GM19455 (cell line): Measurements from ENCODE around the gene CACNA1F.
A peak's percentile ranks its signal among the peaks of the same experiment; 100 is the strongest.

Source experiments
- ATAC-seq: cut with Tn5 transposase; IDR thresholded peaks from one replicate; pipeline ENCODE4 v1.9.1; 2021; ENCODE audit not compliant: unreplicated experiment

CACNA1F gene

DNA sequence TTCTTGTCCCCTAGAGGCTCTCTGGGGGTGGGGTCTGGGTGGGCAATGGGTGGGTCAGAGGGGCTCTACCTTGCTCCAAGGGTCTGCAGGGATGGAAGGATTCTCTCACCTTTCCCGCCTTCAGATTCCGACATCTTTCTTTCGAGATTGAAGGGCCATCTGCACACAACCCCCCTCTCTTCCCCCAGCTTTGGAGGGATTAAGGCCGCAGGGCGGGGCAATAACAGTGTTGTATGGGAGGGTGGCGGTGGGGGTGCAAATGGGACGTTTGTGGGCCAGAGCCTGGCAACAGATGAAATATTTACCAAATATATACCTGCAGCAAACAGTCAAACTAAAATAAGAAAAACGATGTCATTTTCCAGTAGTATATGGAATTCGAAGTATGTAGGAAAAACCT is at the start of gene CACNA1F:
TSS of gene CACNA1F (minus strand) at position 165 of the 400 bp plus-strand sequence. CDS start at position 134, 31 bp downstream.
- ATAC-seq = no peak

DNA sequence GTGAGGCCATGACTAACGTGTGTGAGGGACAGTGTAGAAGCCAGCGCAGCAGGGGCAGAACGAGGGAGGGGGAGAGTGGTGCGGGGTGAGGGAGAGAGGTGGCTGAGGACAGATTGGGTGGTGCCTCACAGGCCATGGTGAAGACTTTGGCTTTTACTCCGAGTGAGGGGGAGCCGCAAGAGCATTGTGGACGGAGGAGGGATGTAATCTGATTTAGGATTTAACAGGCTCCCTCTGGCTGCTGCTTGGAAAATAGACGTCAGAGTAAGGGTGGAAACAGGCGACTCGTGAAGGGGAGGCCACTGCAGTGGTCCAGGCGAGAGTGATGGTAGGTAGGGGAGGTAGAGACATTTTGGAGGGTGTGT is 49.5 kb upstream of the CACNA1F start:
- ATAC-seq = no peak

DNA sequence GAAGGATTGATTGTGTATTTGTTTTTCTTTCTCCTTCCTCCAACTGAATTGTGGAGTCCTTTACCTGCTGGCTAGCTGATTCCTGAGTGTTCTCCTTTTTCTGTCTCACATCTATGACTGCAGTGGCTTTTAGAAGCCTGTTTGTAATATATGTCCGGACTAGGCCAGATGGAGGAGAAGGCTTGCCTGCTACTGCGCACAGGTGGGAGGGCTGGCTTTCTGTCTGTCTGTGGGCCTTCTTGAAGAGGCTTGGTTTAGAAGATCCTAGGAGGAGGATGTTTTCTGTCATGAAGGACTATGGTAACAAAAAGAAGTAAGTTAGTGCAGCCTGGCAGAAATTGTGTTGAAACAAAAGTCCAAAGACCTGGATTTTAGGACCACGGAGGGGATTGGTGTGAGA is 44.9 kb upstream of the CACNA1F start:
- ATAC-seq = no peak

DNA sequence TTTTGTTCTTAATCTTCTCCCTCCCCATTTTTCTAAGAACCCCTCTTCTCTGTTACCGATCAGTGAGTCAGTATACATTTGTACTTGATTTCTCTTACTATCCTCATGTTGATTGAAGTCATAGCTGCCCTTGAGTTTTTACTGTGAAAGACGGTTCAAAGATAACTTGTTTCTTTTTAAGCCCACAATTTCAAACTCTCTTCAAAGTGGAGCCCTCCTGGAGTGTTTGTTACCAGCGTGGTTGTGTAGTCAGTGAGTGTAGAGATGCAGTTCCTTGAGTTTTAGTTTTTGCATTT is 44.3 kb upstream of the CACNA1F start:
- ATAC-seq = no peak

DNA sequence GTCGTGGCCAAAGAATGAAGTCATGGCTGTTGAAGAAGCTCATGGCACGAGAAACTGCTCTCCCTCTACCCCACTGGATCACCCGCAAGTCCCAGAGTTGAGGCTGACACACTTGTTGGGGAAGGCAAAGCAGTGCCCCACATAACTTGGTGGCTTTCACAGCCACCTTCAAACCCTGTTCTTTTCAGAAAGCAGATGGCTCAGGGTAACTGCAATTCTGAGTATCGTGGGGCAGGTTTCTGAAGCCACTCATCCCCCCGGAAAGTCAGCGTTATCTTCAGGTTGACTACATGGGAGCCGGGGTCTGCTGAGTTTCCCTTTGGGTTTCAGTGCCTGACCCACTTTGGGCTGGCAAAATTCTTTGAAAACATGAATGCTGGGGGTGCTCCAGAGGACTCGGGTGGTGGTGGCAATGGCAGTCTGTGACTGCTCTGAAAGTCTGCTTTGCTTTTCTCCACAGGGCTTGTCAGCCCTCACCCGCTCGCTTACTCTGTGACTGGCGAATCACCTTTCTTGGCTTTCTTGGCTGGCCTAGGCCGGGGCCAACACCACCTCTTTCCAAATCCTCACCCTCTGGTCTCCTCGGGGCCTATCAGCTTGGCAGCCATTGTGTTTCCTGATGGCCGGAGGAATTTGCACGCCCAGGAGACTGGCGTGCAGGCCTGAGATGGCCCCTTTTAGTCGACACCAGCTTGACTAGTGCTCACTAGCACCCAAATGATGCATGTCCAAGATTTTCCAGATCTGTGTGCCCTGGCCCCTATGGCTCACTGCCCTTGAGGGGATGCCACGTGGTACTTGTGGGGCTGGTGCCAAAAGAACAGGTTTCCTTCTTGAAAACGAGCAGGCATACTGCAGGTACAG is 43.8 kb upstream of the CACNA1F start:
- ATAC-seq = no peak

DNA sequence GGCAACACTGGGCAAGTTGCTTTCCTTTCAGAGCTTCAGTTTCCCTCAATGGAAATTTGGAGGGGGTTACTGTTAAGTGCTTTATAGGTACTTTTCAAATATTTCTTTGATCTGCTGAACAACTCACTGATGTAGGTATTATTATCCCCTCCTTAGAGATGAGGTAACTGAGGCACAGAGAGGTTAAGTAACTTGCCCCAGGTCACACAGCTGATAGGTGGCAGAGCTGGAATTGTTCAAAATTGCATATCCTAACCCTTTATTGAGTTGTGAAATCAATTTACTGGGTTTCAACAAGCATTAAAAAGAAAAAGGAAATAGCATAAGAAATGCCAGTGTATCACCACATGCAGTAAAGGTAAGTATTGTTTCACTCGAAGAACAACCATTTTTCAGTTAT is 43.1 kb upstream of the CACNA1F start:
- no peak for ATAC-seq

DNA sequence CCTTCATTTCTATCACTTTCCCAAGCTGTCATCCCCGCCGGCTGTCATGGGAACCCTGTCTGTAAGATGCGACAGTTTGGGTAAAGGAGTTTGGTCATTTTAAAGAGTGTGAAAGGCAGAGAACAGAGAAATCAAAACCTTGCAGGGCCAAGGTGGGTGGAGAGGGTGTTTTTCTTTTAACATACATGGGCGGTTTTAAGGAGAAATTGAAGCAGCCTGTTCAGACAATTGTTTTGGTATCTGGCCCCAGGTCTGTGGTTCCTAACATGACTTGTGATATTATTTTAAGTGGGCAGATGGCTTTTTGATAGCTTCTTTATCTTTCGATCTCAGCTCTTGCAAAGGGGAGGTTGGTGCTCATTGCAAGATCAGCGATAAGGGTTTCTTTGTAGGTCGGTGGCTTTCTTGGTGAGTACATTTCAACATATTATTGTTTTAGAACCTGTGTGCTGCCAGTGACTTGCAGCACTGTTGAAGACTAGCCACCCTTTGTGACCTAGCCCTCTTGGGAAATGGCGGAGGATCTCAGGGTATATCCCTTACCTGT is 40.1 kb upstream of the CACNA1F start:
- no peak for ATAC-seq

DNA sequence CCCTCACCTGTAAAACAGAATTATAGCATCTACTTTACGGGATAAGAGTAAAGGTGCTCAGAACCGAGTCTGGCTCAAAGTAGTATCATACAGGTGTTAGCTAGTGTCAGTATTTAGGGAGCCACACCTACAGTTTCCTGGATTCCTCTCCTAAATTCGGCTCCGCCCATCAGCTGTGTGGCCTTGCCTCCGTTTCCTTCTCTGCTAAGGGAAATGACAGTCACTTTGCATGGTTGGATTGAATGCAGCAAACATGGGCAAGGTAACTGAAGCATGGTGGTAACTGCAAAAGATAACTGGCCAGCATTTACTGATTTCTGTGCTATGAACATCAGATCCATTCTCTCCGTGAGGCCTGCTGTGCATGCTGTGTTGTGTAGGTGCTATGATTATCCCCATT is 39.3 kb upstream of the CACNA1F start:
- no peak for ATAC-seq

DNA sequence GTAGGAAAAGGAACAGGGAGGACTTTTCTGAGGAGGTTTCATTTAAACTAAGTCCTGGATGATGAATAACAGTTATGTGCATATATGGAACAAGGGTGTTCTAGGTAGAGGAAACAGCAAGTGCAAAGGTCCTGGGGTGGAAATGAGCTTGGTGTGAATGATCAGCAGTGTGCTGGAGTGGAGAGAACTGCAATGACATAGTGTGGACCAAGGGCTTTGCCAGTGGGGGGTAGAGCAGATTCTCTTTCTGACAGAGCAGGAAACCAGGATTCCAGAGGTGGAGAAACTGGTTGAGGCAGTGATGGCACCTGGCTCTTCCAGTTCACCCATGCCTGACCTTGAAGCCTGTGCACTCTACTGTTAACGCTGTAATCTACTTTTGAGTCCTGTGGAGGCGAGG is 38.2 kb upstream of the CACNA1F start:
- no peak for ATAC-seq

DNA sequence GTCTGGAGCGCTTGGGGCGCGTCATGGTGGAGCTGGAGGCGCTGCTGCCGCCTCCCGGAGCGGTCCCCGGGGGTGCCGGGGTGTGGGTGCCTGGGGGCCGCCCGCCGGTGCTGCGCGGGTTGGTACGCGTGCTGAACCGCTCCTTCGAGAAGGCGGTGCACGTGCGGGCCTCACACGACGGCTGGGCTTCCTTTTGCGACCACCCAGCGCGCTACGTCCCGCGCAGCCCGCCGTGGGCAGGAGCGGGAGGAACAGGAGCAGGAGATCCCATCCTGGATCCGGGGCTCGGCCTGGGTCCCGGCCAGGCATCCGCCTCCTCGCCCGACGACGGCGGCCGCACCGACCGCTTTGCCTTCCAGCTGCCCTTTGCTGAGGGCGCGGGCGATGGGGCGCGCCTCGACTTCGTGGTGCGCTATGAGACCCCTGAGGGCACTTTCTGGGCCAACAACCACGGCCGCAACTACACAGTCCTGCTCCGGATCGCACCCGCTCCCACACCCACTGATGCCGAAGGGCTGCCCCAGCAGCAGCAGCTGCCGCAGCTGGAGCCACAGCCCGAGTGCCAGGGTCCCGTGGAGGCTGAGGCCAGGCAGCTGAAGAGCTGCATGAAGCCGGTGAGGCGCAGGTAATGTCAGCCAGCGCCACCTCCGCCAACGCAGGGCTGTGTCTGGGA is 37.2 kb upstream of the CACNA1F start:
- ATAC-seq = no peak

DNA sequence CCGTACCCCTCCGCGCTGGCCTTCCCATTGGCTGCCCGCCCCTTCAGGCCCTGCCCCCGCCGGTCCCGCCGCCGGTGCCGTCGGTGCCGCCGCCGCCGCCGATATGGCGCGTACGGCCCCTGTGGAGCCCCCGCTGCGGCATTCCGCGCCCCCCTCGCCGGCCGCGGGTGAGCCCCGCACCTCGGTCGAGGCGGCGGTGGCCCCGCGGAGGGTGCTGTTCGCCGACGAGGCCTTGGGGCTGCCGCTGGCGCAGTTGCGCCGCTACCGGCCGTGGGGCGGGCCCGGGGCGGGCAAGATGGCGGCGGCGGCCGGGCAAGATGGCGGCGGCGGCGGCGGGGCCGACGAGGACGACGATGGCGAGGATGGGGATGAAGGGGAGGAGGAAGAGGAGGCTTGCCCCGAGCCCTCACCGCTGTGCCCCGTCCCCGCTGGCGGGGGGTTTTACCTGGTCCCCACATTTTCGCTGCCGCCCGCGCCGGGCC is 36.7 kb upstream of the CACNA1F start, which contains the start of gene PPP1R3F:
TSS of gene PPP1R3F (plus strand) at position 27 of the 482 bp plus-strand sequence. CDS start at position 104, 77 bp downstream.
- ATAC-seq = peak; percentile 28

DNA sequence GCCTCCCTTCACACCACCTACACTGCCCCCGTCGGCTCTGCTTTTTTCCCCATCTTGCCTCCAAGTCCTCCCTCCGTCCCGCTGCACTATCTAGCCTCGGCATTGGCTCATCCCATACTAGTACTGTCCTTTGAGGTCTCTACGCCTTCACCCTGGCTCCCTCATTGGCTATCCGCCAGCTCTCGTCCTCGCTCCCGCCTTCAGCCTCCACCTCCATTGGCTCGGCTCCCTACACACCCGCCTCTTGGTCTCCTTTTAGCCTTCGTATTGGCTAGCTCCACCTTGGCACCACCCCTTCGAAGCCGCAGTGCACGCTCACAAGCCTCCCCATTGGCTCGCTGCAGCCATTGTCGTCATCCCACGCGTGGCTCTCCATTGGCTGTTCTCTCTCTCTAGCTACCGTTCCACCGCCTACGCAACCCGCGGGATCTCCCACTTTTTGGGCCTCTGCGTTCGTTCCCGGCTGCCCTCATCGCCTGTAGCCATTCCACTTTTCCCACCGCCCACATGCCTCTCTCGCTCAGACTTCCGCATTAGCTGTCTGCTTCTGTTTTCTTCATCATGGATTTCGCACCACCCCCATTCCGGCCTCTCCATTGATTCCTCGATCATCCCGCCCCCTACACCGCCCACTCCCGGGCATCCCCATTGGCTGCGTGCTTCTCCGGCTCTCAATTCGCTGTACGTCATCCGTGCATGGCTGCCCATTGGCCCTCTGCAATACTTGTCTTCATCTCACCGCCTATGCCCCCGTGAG is 36.0 kb upstream of the CACNA1F start:
- ATAC-seq = peak; percentile 85

DNA sequence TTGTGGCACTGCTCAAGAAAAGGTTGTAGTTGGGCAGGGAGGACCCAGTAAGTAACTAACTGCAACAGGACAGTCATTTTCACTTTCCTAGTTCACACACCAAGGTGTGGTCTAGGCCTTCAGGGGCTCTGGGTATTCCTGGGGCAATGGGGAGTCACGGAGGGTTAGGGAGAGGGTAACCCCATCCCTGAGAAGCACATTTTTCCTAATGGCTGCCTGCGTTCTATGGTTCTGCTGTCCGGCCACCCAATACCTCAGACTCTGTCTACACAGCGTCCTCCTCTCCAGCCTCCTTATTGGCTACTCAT is 35.5 kb upstream of the CACNA1F start:
- ATAC-seq = no peak

DNA sequence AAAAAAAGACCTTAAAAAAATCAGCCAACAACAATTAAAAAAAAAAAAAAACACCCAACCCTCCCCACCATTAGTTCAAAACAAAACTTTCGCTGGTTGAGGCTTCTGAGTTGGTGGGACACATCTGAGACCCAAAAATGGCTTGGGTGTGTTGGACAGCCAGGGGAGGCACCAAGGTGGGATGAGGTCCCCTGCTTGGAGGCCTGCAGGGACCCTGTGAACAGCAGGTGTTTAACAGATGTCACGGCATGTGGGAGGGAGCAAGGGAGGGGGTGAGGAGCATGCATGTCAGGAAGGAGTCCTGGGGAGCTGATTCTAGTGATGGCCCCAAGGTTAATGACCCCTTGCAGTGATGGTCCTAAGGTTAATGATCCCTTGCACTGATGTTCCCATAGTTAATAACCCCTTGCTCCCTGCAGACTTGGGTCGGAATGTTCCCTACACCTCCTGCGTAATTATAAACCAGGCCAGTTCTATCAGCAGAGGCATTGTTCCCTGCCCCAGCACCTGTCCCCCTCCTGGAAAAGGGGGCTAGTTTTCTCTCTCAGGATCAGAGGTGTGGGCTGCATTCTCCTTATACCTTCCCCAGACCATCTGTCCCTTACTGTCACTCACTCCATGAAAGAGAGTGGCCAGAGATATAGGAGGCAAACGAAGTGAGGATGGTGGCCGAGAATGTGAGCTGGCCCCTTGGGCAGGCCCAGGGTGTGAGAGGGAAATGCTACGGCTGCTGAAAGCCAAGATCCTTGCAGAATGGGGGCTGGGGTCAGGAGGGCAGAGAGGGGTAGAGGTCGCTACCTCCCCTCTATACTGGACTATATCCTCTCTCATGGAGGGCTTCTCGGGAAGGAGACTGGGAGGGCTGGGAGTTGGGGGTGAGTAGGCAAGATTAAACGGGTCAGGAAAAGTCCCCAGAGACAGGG is 33.6 kb upstream of the CACNA1F start:
- ATAC-seq = no peak

DNA sequence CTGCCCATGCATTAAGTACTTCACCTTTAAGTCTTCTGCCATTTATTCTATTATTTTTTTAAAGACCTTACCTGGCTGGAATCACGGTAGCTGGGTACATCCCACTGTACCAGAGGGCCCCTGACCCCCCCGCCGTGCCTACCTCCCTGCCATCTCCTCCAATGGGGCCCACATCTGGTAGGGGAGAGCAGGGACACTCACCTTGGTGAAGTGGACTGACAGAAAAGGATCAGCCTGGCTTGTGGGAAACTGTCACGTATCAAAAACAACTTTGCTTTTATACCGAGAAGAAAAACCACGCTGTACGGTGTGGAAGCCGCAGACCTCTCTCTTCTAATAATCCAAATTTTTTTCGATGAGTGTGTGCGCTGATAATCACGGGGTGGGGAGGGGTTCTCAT is 31.3 kb upstream of the CACNA1F start, which contains the start of gene FOXP3:
TSS of gene FOXP3 (minus strand) at position 251 of the 400 bp plus-strand sequence. CDS start 6,205 bp downstream, outside the sequence.
- ATAC-seq = no peak

DNA sequence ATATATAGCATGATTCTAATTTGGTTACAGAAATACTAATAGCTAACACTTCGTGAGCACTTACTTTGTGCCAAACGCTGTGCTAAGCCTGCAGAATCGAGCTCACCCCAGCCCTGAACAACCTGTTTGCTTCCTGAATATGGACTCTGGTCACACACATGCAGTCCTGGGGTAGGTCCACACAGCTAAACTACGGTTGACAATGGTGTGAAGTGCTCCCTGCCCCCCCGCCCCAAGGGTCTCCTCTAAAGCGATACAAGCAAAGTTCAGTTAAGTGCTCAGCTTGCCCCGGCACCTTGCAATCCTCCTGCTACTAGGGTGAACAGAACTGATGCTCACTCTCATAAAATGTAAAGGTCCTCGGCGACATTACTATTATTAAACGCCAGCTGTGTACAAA is 30.5 kb upstream of the CACNA1F start:
- ATAC-seq = no peak

DNA sequence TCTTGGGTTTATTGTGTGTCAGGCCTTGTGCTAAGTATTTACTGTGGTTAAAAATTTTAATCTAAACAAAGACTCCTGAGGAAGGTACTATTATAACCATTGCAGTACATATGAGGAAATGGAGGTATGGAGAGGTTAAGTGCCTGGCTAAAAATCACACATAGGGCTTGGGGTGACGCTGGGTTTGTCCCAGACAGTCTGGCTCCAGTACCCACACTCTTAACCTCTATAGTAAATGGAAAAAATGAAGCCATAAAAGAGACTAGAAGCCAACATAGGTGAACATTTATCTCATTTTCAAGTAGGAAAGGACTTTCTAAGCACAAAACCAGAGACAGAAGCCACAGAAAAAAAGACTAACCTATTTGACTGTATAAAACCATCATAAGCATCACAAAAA is 29.5 kb upstream of the CACNA1F start:
- ATAC-seq = no peak

DNA sequence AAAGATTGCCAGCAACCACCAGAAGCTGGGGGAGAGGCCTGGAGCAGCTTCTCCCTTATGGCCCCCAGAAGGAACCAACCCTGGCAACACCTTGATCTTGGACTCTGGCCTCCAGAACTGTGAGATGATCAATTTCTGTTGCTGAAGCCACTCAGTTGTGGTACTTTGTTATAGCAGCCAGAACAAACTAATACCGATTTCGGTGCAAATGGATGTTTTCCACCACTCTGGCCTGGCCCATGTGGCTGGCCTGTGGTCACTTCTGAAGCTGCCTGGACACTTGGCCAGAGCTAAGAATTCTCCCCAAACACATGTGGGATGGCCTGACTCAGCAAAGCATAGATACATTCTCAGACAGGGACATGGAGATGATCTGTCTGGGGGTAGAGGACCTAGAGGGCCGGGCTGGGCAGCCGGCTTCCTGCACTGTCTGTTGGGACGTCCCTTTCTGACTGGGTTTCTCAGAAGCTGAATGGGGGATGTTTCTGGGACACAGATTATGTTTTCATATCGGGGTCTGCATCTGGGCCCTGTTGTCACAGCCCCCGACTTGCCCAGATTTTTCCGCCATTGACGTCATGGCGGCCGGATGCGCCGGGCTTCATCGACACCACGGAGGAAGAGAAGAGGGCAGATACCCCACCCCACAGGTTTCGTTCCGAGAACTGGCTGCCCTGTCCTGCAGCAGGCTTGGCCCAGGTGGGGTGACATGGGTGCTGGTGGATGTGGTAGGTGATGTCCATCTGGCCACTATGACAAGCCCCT is 27.3 kb upstream of the CACNA1F start:
- no peak for ATAC-seq

DNA sequence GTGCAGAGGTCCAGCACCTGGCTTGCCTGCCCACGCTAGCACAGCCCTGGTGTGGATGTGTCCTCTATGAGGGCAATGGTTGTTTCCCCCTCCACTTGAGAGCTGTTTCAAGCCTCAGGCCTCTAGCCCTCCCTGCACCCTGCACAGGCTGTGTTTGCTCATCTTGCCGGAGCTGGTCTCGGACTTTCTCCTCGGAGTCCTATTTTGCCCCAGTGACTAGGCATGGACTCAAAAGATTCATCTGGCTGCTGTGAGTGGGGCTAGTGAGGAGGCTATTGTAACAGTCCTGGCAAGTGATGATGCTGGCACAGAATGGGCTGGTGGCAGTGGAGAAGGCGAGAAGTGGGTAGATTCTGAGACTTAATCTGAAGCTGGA is 25.6 kb upstream of the CACNA1F start:
- ATAC-seq = no peak
